GM12873 (cell line): Measurements from ENCODE around the gene PDZRN3.

Experiments
- CTCF ChIP-seq: IDR thresholded peaks from 2 replicates; pipeline ENCODE4 v1.5.1; 2012; ENCODE audit warnings: low read depth, mild to moderate bottlenecking, moderate library complexity, low read length, control low read depth; ENCODE audit not compliant: insufficient read depth; ENCODE audit errors: missing control alignments

PDZRN3 gene

DNA sequence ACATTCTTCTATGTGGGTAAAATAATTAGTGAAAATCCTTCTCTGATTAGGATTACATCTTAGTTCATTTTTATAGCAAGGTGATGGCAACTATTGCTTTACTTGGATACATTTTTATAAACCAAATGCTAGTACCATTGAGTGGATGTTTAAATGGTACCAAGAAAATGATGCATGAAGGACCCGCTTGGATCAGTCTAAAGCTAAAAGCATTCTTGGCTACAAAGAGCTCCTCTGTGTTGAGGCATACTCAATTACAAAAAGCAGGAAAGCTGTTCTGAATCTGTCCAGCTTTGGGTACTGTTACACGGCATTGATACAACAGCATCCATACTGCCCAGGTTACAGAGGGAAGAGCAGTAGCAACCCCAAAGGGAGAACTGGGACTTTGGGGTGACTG is 217.2 kb downstream of the PDZRN3 start:
- no peak for TF ChIP-seq CTCF

GRCh38 chr3:73405853-73406252 is 218.9 kb downstream of the PDZRN3 start:
- TF ChIP-seq CTCF: no peak

- TF ChIP-seq CTCF: no peak
Observed at GRCh38 chr3:73405000-73405399, 219.7 kb downstream of the PDZRN3 start.

- no peak for TF ChIP-seq CTCF
Observed at GRCh38 chr3:73404435-73404834, 220.3 kb downstream of the PDZRN3 start.

GRCh38 chr3:73403444-73403843 is 221.3 kb downstream of the PDZRN3 start:
- no peak for TF ChIP-seq CTCF

- no peak for TF ChIP-seq CTCF
Observed at GRCh38 chr3:73401616-73402279, 223.0 kb downstream of the PDZRN3 start.

DNA sequence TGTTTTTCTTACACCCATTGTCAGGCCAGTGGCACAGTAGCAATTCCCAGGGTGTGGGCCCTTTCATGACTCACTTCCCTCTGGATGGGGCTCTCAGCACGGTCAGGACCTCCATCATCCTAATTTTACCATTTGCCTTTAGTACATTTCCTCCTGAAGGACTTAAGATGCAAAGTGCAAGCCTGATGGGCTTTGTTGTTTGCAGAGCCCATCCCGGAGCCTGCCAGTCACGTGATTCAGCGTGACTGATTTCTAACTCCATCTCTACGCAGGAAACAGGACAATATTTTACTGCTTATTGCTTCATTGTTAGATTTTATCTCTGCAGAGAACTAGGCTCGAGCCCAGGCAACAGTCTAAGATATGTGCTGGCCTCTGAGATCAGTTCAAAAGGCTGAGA is 223.7 kb downstream of the PDZRN3 start:
- TF ChIP-seq CTCF: no peak
